OCI-LY7 (cell line): ENCODE data around the gene PTPRO. TPM values are rescaled to one million over a fixed set of nuclear protein-coding genes. Genes with fewer than 3 reads are reported as not detected.

Experiments
- BruUV-seq: library from RNA; stranded (reverse); fragments of 400-500 nt; replicated peaks from 2 replicates; lab custom pipeline; 2021; lab: Mats Ljungman, UMichigan
- CTCF ChIA-PET: fragments of 300-600 bp; sonication (Branson Sonifier 250); formaldehyde crosslinking; loops from one replicate; lab custom pipeline; 2022; ENCODE audit warnings: antibody characterized with exemption; ENCODE audit not compliant: unreplicated experiment; lab: Charles Lee
- POLR2A ChIA-PET: fragments of 300-600 bp; sonication (Branson Sonifier 250); formaldehyde crosslinking; loops from one replicate; lab custom pipeline; 2022; ENCODE audit warnings: antibody characterized with exemption; lab: Charles Lee
- DNase-seq: peaks from one replicate; pipeline ENCODE4 v3.0.0-alpha.2; 2015; ENCODE audit warnings: low spot score
- H2AFZ ChIP-seq: fragments of 200-600 bp; sonication (generic), shearing (Covaris generic); 2 replicates; pipeline ENCODE4 v1.6.1; 2014; ENCODE audit warnings: mild to moderate bottlenecking, antibody characterized with exemption, low read length, moderate library complexity
- H3K27ac ChIP-seq: fragments of 200-600 bp; sonication (generic); 2 replicates; pipeline ENCODE4 v1.5.1; 2014; ENCODE audit warnings: mixed run types, low read depth, mild to moderate bottlenecking, moderate library complexity, low read length, inconsistent platforms; ENCODE audit not compliant: poor library complexity, severe bottlenecking
- H3K36me3 ChIP-seq: fragments of 200-600 bp; sonication (generic); 2 replicates; pipeline ENCODE4 v1.6.1; 2014; ENCODE audit warnings: mild to moderate bottlenecking, antibody characterized with exemption, low read length, moderate library complexity, mixed read lengths; ENCODE audit not compliant: insufficient read depth
- H3K4me1 ChIP-seq: fragments of 200-600 bp; sonication (generic); 2 replicates; pipeline ENCODE4 v1.5.1; 2014; ENCODE audit warnings: mild to moderate bottlenecking, low read length; ENCODE audit not compliant: insufficient read depth, poor library complexity, severe bottlenecking
- H3K4me2 ChIP-seq: fragments of 200-600 bp; sonication (generic); 2 replicates; pipeline ENCODE4 v1.6.1; 2014; ENCODE audit warnings: mild to moderate bottlenecking, low read length
- H3K4me3 ChIP-seq: fragments of 200-600 bp; sonication (generic); 2 replicates; pipeline ENCODE4 v1.5.1; 2014; ENCODE audit warnings: mild to moderate bottlenecking, low read depth, low read length; ENCODE audit not compliant: poor library complexity, severe bottlenecking
- H3K79me2 ChIP-seq: fragments of 200-600 bp; sonication (generic); 2 replicates; pipeline ENCODE4 v1.6.1; 2016; ENCODE audit warnings: low read depth, mild to moderate bottlenecking, low read length, moderate library complexity, mixed read lengths; ENCODE audit not compliant: insufficient read depth
- H3K9me2 ChIP-seq: fragments of 200-600 bp; sonication (generic); 2 replicates; pipeline ENCODE4 v1.6.1; 2016; ENCODE audit warnings: mild to moderate bottlenecking, low read length, mixed read lengths; ENCODE audit not compliant: insufficient read depth
- H3K9me3 ChIP-seq: fragments of 200-600 bp; sonication (generic); 2 replicates; pipeline ENCODE4 v1.6.1; 2014; ENCODE audit warnings: mild to moderate bottlenecking, mixed run types, low read length, mixed read lengths
- H4K20me1 ChIP-seq: fragments of 200-600 bp; sonication (generic); 2 replicates; pipeline ENCODE4 v1.6.1; 2014; ENCODE audit warnings: mild to moderate bottlenecking, antibody characterized with exemption, low read length, moderate library complexity, mixed read lengths; ENCODE audit not compliant: insufficient read depth
- CTCF ChIP-seq: fragments of 200-600 bp; sonication (generic); conservative IDR thresholded peaks from 2 replicates; pipeline ENCODE4 v1.5.1; 2014; ENCODE audit warnings: mild to moderate bottlenecking, antibody characterized with exemption, low read length, moderate library complexity, mixed read lengths
- EZH2phosphoT487 ChIP-seq: fragments of 200-600 bp; sonication (generic); IDR thresholded peaks from 2 replicates; pipeline ENCODE4 v1.6.1; 2018; ENCODE audit warnings: low read depth, borderline replicate concordance, mild to moderate bottlenecking, mixed run types, antibody characterized with exemption, low read length, moderate library complexity, mixed read lengths
- intact Hi-C: fragments of 100-400 bp; cut with micrococcal nuclease; formaldehyde crosslinking; loops from one replicate; pipeline ENCODE4 v1.10.0; 2022; ENCODE audit not compliant: unreplicated experiment
- total RNA-seq, 2 experiments: library from RNA; depleted of rRNA in 1 of 2; stranded (reverse); fragments of >200 nt in 1 of 2; shearing (Covaris generic) in 1 of 2; gene quantifications; 2 replicates each; pipeline ENCODE4 v1.2.3, GENCODE V29; 2014 to 2022

PTPRO gene
- total RNA-seq, 2 experiments from 2014 or later: 0.06 to 0.23 TPM

- no peak for TF ChIP-seq EZH2phosphoT487
- TF ChIP-seq CTCF: no peak
- intact Hi-C loops: no loop called here
- POLR2A ChIA-PET: interaction anchor here (0.6 kb wide), 2 partner anchors 45 to 570 kb away, joined by 4 to 5 read pairs; no protein-coding TSS in a partner anchor
- H3K79me2 ChIP-seq: no peaks in the 10 kb centered on the region
- DNase-seq: no peak
- H3K4me3 ChIP-seq: no peak overlapping the region
- BruUV-seq: no TSS peak
- CTCF ChIA-PET: no interaction called here
- no peaks in the 10 kb centered on the region for H3K36me3 ChIP-seq
- no peak overlapping the region for H2AFZ ChIP-seq
- no peaks in the 10 kb centered on the region for H3K4me1 ChIP-seq
- no peaks in the 10 kb centered on the region for H3K9me3 ChIP-seq
- H4K20me1 ChIP-seq: no peaks in the 10 kb centered on the region
- H3K9me2 ChIP-seq: no peaks in the 10 kb centered on the region
- H3K27ac ChIP-seq: no peak overlapping the region
- no peak overlapping the region for H3K4me2 ChIP-seq
Observed at GRCh38 chr12:15627995-15628945, 306.0 kb downstream of the PTPRO start.

- intact Hi-C loops: no loop called here
- Histone ChIP-seq H3K4me3 (no peak overlapping the region), H3K4me1 (no peaks in the 10 kb centered on the region), H3K79me2 (no peaks in the 10 kb centered on the region), H3K9me3 (no peaks in the 10 kb centered on the region), H3K9me2 (no peaks in the 10 kb centered on the region), H3K4me2 (no peak overlapping the region), H2AFZ (no peak overlapping the region), H3K36me3 (no peaks in the 10 kb centered on the region), H4K20me1 (no peaks in the 10 kb centered on the region), H3K27ac (no peak overlapping the region)
- CTCF ChIA-PET: no interaction called here
- TF ChIP-seq CTCF: no peak
- no peak for TF ChIP-seq EZH2phosphoT487
- no TSS peak for BruUV-seq
- POLR2A ChIA-PET: no interaction called here
- no peak for DNase-seq
Observed at GRCh38 chr12:15629108-15629507, 306.8 kb downstream of the PTPRO start.

- H3K9me3 ChIP-seq: no peaks in the 10 kb centered on the region
- H3K36me3 ChIP-seq: no peaks in the 10 kb centered on the region
- no peak overlapping the region for H2AFZ ChIP-seq
- no peaks in the 10 kb centered on the region for H4K20me1 ChIP-seq
- CTCF ChIA-PET: no interaction called here
- H3K9me2 ChIP-seq: no peaks in the 10 kb centered on the region
- H3K4me2 ChIP-seq: no peak overlapping the region
- DNase-seq: no peak
- H3K27ac ChIP-seq: no peak overlapping the region
- no peaks in the 10 kb centered on the region for H3K4me1 ChIP-seq
- no peaks in the 10 kb centered on the region for H3K79me2 ChIP-seq
- no TSS peak for BruUV-seq
- intact Hi-C loops: no loop called here
- TF ChIP-seq CTCF: no peak
- no peak overlapping the region for H3K4me3 ChIP-seq
- POLR2A ChIA-PET: no interaction called here
Observed at GRCh38 chr12:15629761-15630160, 307.5 kb downstream of the PTPRO start.
